ENCODE data around the gene EDDM3A.
"Not testable (repeated sequence)": the region's sequence is repeated elsewhere in the genome, so short reads cannot be mapped to it uniquely, and the experiment has no call there.

Gene EDDM3A

GRCh38 chr14:20748439-20748838 is 2.8 kb downstream of the EDDM3A start:
- peaks cover 18% of the 10 kb centered on the region for H3K9me3 Mint-ChIP-seq
- no peak overlapping the region for H3K4me3 Mint-ChIP-seq
- H3K27ac Mint-ChIP-seq: no peak overlapping the region
- DNase-seq (ENCODE audit: low spot score): no peak
- peaks cover 4% of the 10 kb centered on the region for H3K4me1 Mint-ChIP-seq (ENCODE audit: low read depth)
- H3K36me3 Mint-ChIP-seq (ENCODE audit: low read depth): peaks cover 3% of the 10 kb centered on the region
- H3K27me3 Mint-ChIP-seq (ENCODE audit: low read depth): no peaks in the 10 kb centered on the region

DNA sequence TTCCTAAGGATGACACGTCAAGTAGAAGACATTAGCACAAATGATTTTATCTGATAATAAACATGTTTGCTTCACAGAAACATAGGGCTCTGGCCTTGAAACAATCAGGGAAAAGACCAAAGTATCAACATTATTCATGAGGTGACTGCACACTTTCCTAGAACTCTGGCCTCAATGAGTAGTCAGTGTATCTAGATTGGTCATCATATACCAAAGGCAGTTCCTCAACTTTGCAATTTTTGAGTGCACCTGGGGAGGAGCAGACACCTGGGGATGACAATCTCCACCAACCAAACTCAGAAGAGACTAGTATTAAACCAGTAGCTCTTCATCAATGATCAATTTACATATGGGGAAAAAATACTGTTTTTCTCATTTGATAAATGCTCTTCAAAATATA is 4.5 kb downstream of the EDDM3A start:
- peaks cover 18% of the 10 kb centered on the region for H3K9me3 Mint-ChIP-seq
- no peak overlapping the region for H3K4me3 Mint-ChIP-seq
- H3K36me3 Mint-ChIP-seq (ENCODE audit: low read depth): peaks cover 3% of the 10 kb centered on the region
- H3K4me1 Mint-ChIP-seq (ENCODE audit: low read depth): peaks cover 4% of the 10 kb centered on the region
- no peaks in the 10 kb centered on the region for H3K27me3 Mint-ChIP-seq (ENCODE audit: low read depth)
- DNase-seq (ENCODE audit: low spot score): no peak
- no peak overlapping the region for H3K27ac Mint-ChIP-seq

DNA sequence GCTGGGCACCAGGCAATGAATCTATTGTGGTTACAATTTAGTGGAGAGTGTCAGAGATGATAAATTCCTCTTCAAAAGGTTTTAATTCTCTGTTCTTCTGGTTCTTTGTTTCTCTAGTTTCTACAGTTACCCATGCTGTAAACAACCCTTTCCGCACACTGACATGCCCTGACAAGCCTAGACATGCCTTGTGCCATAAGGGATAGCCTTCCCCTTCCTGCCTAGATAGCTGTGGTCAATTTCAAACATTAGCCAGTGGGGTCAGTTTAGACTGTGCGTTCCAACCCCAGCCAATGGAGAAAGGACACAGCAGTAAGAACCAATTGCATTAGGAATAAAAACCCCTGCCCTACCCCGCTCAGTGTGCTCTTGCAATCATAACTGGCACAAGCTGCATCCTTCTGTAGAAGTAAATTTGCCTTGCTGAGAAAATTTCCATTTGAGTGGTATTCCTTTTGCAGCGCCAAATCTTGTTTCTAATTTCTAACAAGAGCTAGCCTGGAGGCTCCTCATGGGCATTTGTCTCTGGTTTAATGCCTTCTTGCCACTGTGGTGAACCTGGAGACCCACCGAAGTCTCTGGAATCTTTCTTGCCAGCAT is 6.4 kb downstream of the EDDM3A start:
- H3K9me3 Mint-ChIP-seq: peaks cover 18% of the 10 kb centered on the region
- peaks cover 4% of the 10 kb centered on the region for H3K4me1 Mint-ChIP-seq (ENCODE audit: low read depth)
- no peak for DNase-seq (ENCODE audit: low spot score)
- no peak overlapping the region for H3K4me3 Mint-ChIP-seq
- H3K27me3 Mint-ChIP-seq (ENCODE audit: low read depth): no peaks in the 10 kb centered on the region
- H3K27ac Mint-ChIP-seq: no peak overlapping the region
- peaks cover 3% of the 10 kb centered on the region for H3K36me3 Mint-ChIP-seq (ENCODE audit: low read depth)

DNA sequence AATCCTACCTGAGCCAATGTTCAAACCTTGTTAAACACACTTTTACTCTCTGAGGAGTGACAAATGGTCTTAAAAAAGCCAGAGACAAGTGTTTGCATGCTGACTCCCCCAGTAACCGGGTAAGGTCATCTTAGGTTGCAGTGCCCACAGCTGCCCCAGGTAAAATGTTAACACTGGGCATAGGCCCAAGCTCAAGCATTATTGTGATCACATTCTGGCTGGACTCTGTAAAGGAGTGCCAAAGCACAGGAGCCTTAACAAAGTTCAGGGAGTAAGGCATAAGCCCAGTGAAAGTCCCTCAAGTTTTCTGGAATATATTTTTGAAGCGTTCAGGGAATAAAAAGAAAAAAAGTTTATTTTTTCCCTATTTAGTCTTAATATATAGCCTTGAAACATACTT is 8.6 kb downstream of the EDDM3A start:
- H3K36me3 Mint-ChIP-seq (ENCODE audit: low read depth): peaks cover 3% of the 10 kb centered on the region

GRCh38 chr14:20755037-20755436 is 9.3 kb downstream of the EDDM3A start:
- H3K4me1 Mint-ChIP-seq (ENCODE audit: low read depth): peaks cover 2% of the 10 kb centered on the region
- no peak overlapping the region for H3K4me3 Mint-ChIP-seq
- peaks cover 18% of the 10 kb centered on the region for H3K9me3 Mint-ChIP-seq
- no peaks in the 10 kb centered on the region for H3K27me3 Mint-ChIP-seq (ENCODE audit: low read depth)
- no peak for DNase-seq (ENCODE audit: low spot score)
- H3K36me3 Mint-ChIP-seq (ENCODE audit: low read depth): peaks cover 3% of the 10 kb centered on the region
- no peak overlapping the region for H3K27ac Mint-ChIP-seq

More for the DNA sequence above, 8.6 kb downstream of the EDDM3A start:
- DNase-seq (ENCODE audit: low spot score): no peak
- H3K27ac Mint-ChIP-seq: no peak overlapping the region
- peaks cover 4% of the 10 kb centered on the region for H3K4me1 Mint-ChIP-seq (ENCODE audit: low read depth)
- H3K9me3 Mint-ChIP-seq: peaks cover 18% of the 10 kb centered on the region
- no peaks in the 10 kb centered on the region for H3K27me3 Mint-ChIP-seq (ENCODE audit: low read depth)
- H3K4me3 Mint-ChIP-seq: no peak overlapping the region

GRCh38 chr14:20757965-20758364 is 12.3 kb downstream of the EDDM3A start:
- H3K27ac Mint-ChIP-seq: no peak overlapping the region
- no peaks in the 10 kb centered on the region for H3K4me1 Mint-ChIP-seq (ENCODE audit: low read depth)
- no peaks in the 10 kb centered on the region for H3K36me3 Mint-ChIP-seq (ENCODE audit: low read depth)
- peaks cover 5% of the 10 kb centered on the region for H3K9me3 Mint-ChIP-seq
- no peak for DNase-seq (ENCODE audit: low spot score)
- H3K4me3 Mint-ChIP-seq: no peak overlapping the region
- no peaks in the 10 kb centered on the region for H3K27me3 Mint-ChIP-seq (ENCODE audit: low read depth)

DNA sequence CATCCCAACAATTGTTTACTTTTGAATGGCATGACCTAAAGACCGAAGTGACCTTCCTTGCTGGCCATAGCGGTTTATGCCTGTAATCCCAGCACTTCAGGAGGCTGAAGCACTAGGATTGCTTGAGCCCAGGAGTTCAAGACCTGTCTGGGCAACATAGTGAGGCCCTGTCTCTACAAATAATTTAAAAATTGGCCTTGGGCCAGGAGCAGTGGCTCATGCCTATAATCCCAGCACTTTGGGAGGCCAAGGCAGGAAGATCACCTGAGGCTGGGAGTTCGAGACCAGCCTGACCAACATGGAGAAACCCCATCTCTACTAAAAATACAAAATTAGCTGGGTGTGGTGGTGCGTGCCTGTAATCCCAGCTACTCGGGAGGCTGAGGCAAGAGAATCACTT is 13.8 kb downstream of the EDDM3A start:
- DNase-seq (ENCODE audit: low spot score); H3K4me1 Mint-ChIP-seq (ENCODE audit: low read depth); H3K27ac Mint-ChIP-seq; H3K36me3 Mint-ChIP-seq (ENCODE audit: low read depth); H3K4me3 Mint-ChIP-seq; H3K27me3 Mint-ChIP-seq (ENCODE audit: low read depth); H3K9me3 Mint-ChIP-seq: not testable (repeated sequence)

DNA sequence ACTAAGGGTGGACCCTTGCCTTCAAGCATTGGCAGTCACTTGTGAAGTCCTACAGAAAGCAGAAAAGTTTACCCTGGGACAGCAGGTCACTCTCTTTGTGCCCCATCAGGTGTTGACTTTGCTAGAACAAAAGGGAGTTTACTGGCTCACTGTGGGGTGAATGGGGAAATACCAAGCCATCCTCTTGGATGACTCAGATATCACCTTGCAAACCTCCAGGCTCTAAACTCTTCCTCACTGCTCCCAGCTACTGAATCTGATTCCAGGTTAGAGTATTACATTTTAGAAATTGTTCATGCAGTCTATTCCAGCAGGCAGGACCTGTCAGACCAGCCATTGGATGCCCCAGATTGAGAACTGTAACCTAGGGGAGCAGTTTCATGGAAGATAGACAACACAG is 15.3 kb downstream of the EDDM3A start:
- no peak for DNase-seq (ENCODE audit: low spot score)
- Mint-ChIP-seq H3K27ac (no peak overlapping the region), H3K4me1 (ENCODE audit: low read depth) (no peaks in the 10 kb centered on the region), H3K36me3 (ENCODE audit: low read depth) (no peaks in the 10 kb centered on the region), H3K9me3 (no peaks in the 10 kb centered on the region), H3K27me3 (ENCODE audit: low read depth) (no peaks in the 10 kb centered on the region), H3K4me3 (no peak overlapping the region)

DNA sequence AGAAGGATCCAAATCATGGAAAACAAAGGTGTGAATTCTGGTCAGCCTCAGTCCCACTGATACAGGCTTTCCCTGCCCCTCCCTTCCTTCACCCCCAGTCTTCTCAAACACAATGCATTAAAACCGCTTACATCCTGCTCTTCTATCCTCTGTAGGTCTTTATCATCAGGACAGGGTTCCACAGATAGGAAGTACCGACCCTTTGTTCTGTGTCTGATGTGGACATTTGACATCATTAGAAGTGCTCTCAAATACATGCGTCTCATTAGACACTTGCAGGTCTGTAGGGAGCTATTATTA is 22.9 kb downstream of the EDDM3A start:
- no peak for DNase-seq (ENCODE audit: low spot score)
- Mint-ChIP-seq H3K27me3 (ENCODE audit: low read depth) (peaks cover 4% of the 10 kb centered on the region), H3K9me3 (no peaks in the 10 kb centered on the region), H3K27ac (no peak overlapping the region), H3K4me3 (no peak overlapping the region), H3K36me3 (ENCODE audit: low read depth) (no peaks in the 10 kb centered on the region), H3K4me1 (ENCODE audit: low read depth) (no peaks in the 10 kb centered on the region)

DNA sequence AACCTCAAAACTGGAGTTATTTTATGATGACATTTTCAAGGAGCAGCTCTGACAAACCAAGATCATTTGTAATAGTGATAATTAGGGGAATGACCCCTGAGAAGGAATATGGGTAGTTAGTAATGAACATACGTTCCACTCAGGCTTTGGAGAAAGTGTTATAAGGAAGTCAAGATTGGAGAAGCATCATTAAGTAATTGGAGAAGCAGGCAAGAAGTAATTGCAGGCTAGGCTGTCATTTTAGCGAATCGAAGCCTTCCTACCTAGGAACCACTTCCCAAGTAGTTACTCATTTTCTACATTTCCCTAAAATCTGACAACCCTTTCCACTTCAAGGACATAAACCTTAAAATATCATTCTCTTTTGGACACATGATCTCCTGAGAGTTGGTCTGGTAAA is 23.7 kb downstream of the EDDM3A start:
- H3K27me3 Mint-ChIP-seq (ENCODE audit: low read depth): peaks cover 8% of the 10 kb centered on the region
- H3K27ac Mint-ChIP-seq: no peak overlapping the region
- no peaks in the 10 kb centered on the region for H3K4me1 Mint-ChIP-seq (ENCODE audit: low read depth)
- no peaks in the 10 kb centered on the region for H3K9me3 Mint-ChIP-seq
- H3K4me3 Mint-ChIP-seq: no peak overlapping the region
- no peak for DNase-seq (ENCODE audit: low spot score)
- no peaks in the 10 kb centered on the region for H3K36me3 Mint-ChIP-seq (ENCODE audit: low read depth)

- H3K27ac Mint-ChIP-seq: no peak overlapping the region
- H3K4me1 Mint-ChIP-seq (ENCODE audit: low read depth): no peaks in the 10 kb centered on the region
- no peaks in the 10 kb centered on the region for H3K9me3 Mint-ChIP-seq
- peaks cover 24% of the 10 kb centered on the region for H3K27me3 Mint-ChIP-seq (ENCODE audit: low read depth)
- H3K4me3 Mint-ChIP-seq: no peak overlapping the region
- H3K36me3 Mint-ChIP-seq (ENCODE audit: low read depth): no peaks in the 10 kb centered on the region
- DNase-seq (ENCODE audit: low spot score): no peak
Observed at GRCh38 chr14:20772650-20773049, 27.0 kb downstream of the EDDM3A start.

DNA sequence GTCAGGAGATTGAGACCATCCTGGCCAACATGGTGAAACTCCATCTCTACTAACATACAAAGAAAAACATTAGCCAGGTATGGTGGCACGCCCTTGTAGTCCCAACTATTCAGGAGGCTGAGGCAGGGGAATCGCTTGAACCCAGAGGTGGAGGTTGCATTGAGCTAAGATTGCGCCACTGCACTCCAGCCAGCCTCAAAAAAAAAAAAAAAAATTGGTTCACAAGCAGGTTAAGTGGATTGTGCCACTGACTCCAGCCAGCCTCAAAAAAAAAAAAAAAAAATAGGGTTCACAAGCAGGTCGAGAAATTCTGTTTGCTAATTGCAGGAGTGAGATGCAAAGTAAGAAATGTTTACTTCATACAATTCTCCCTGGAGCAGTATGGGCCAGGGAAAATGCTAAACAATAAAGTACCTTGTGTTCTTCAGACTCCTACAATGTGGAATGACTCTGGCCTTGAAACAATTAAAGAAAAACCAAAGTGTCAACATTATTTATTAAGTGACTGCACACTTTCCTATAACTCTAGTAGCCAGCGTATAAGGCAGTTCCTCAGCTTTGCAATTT is 28.7 kb downstream of the EDDM3A start:
- no peak overlapping the region for H3K4me3 Mint-ChIP-seq
- H3K36me3 Mint-ChIP-seq (ENCODE audit: low read depth): no peaks in the 10 kb centered on the region
- H3K4me1 Mint-ChIP-seq (ENCODE audit: low read depth): no peaks in the 10 kb centered on the region
- H3K27me3 Mint-ChIP-seq (ENCODE audit: low read depth): peaks cover 29% of the 10 kb centered on the region
- DNase-seq (ENCODE audit: low spot score): no peak
- no peak overlapping the region for H3K27ac Mint-ChIP-seq
- no peaks in the 10 kb centered on the region for H3K9me3 Mint-ChIP-seq

DNA sequence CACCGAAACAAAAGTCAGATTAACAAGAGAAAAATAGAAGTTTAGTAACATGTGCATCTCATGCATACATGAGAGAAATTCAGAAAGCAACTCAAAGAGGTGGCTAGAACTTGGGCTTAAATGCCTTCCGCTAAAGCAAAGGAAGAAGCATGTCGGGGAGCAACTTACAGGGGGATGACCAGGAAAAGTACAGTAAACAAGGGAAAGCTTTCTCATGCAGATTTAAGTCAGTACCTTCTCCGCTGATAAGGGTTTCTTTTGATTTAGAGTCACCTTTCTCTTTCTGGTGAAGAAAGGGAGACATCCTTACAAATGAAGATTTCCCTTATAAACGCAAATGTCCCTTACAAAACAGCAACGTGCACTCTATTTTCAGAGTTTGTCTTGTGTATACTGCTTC is 29.4 kb downstream of the EDDM3A start:
- H3K27me3 Mint-ChIP-seq (ENCODE audit: low read depth): peaks cover 29% of the 10 kb centered on the region
- DNase-seq (ENCODE audit: low spot score): no peak
- no peak overlapping the region for H3K27ac Mint-ChIP-seq
- H3K4me3 Mint-ChIP-seq: no peak overlapping the region
- no peaks in the 10 kb centered on the region for H3K36me3 Mint-ChIP-seq (ENCODE audit: low read depth)
- H3K4me1 Mint-ChIP-seq (ENCODE audit: low read depth): no peaks in the 10 kb centered on the region
- H3K9me3 Mint-ChIP-seq: no peaks in the 10 kb centered on the region

DNA sequence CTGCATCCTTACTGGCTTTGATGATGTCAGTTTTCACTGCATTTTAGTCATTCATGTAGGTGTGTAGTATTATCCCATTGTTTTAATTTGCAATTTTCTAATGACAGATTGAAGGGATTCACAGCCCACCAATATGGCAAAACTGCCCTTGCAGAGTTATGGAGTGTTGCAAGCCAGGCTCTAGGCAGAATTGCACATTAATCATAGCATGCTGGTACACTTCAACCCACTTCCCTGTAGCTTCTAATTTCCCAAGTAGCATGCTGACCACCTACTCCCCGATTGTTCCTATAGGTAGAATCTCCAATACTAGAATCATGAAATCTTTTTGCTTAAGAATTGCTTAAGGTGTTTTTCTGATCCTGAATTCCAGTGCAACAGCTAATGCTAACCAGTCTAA is 30.2 kb downstream of the EDDM3A start:
- Mint-ChIP-seq H3K27me3 (ENCODE audit: low read depth) (peaks cover 25% of the 10 kb centered on the region), H3K4me3 (no peak overlapping the region), H3K36me3 (ENCODE audit: low read depth) (no peaks in the 10 kb centered on the region), H3K4me1 (ENCODE audit: low read depth) (peaks cover 4% of the 10 kb centered on the region), H3K9me3 (no peaks in the 10 kb centered on the region), H3K27ac (no peak overlapping the region)
- no peak for DNase-seq (ENCODE audit: low spot score)

- no peak for DNase-seq (ENCODE audit: low spot score)
- H3K4me1 Mint-ChIP-seq (ENCODE audit: low read depth): peaks cover 21% of the 10 kb centered on the region
- H3K27ac Mint-ChIP-seq: peak overlapping the region; percentile 71
- peak overlapping the region; percentile 87 for H3K4me3 Mint-ChIP-seq
- H3K27me3 Mint-ChIP-seq (ENCODE audit: low read depth): peaks cover 8% of the 10 kb centered on the region
- H3K36me3 Mint-ChIP-seq (ENCODE audit: low read depth): no peaks in the 10 kb centered on the region
- no peaks in the 10 kb centered on the region for H3K9me3 Mint-ChIP-seq
Observed at GRCh38 chr14:20781803-20782202, 36.1 kb downstream of the EDDM3A start.

All from T-helper 2 cell treated with Interferon-gamma antibody and Interleukin-4, amounts not matched to agents 5 μg/mL and 100 μg/mL, for 36 hours (primary cell).